D341Med (cell line): ENCODE results near the gene LAP3.
"Not testable (repeated sequence)": the region's sequence is repeated elsewhere in the genome, so short reads cannot be mapped to it uniquely, and the experiment has no call there.

ENCODE experiments used
- DNase-seq: peaks from one replicate; pipeline ENCODE4 v3.0.0; 2012; ENCODE audit warnings: low spot score

LAP3 gene

DNA sequence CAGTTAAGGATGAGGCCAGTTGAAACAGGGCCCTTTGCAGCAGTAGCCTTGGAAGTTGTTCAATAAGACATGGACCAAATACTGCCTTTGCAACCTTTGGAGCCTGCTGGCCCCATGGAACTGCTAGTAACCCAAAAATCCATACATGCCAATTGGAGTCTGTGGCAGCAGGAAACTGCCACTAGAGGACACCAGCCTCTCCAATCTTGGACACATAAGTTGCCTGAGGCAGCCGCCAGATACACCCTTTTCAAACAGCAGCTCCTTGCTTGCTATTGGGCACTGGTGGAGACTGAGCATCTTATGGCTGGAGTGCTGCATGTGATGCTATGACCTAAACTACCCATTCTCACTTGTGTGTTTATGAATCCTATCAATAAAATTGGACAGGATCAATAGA lies 14.8 kb upstream of the LAP3 start:
- DNase-seq, result peak; percentile 41

DNA sequence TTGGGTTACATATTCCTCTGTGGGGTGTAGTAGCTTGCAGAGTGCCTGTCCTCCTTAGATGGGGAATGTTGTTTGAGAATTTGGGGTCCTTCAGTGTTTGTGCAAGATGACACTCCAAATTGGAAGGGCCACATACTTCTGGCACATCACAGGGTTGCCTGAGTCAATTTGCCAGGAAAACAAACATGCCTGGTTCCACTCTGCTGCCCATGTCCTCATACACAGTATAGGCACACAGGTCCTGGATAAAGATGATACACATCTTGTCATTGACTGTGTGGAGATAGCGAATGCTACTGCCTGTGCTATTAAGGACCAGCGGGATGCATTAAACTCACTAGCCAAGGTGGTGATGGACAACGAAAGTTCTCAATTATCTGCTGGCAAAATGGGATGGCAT lies 11.2 kb upstream of the LAP3 start:
- DNase-seq, result no peak

DNA sequence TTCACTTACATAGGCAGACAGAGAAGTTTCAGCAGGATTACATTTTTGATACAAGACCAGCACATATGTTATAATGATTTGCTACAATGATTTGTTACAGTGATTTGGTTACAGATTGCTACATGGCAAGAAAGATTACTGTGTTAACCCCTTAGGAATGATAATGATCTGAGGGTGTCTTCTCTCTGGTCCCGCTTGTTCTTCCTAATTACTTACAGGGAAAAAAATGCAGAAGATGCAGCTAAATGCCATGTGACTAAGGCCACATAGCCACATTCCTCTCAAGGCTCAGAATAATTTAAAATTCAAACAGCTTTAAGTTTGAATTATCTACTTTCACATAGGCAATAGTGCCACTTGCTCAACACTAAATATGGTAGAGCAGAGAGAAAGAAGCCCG lies 9.7 kb upstream of the LAP3 start:
- no peak for DNase-seq

DNA sequence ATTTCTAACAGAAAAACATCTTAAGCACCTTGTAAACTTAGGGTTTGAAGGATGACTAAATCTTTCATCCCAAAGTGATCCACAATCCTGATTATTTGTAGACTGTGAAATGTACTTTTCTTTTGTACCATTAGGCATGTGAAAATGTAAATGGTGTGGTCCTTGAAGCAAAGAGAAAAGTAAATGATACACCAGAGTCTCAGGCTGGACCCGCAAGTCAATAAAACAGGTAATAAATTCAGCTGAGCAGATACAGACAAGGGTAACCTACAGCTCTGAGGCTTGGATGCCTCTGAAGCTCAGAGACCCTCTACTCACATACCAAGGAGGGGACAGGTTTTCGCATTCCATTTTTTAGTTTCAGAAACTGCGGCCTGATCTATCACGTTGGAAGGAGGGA lies 2.8 kb upstream of the LAP3 start:
- DNase-seq, result no peak

DNA sequence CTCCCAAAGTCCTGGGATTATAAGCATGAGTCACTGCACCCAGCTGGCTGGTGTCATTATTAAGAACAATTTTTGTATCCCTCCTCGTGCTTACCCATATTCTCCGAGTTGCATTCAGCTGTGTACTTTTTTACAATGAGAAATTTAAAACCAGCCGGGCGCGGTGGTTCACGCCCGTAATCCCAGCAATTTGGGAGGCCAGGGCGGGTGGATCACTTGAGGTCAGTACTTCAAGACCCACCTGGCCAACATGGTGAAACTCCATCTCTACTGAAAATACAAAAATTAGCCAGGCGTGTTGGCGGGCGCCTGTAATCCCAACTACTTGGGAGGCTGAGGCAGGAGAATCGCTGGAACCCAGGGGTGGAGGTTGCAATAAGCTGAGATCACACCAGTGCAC lies 1.8 kb upstream of the LAP3 start:
- not testable (repeated sequence) for DNase-seq

DNA sequence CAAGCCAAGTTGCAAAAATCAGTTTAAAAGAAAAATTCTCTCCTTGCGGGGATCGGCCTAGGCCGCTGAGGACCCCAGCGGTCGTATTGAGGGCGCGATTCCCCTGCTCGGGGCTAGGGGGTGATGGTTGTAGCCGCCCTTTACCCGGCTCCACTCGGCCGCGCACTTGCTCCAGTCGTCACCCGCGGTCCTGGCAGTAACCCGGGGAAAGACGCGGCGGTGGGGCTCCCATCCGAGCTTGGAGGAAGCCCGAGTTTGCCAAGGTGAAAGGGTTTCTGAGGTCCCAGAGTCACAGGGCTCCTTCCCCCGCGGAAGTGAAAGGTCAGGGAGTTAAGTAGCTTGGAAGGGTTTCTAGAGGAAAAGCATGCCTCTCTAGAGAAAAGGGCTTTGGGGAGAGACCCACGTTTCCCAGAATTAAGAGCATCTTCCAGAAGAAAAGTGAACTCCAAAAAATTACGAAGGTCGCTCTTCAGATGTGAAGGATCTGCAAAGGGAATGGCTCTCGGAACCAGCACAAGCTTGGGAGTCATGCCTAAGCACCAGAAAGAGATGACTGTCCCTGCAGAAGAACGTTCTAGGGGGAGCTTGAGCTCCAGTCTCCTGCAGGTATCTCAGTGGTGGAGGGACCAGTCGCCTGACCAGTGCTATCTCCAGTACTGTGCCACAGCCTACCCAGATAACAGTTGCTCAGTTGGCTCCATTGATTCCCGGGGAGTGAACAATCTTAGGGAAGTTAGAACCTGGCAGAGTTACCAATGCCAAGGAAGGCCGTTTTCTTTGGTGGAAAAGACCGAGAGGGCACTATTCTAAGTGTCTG lies 875 bp downstream of the LAP3 start:
- DNase-seq, result peak; percentile 65

DNA sequence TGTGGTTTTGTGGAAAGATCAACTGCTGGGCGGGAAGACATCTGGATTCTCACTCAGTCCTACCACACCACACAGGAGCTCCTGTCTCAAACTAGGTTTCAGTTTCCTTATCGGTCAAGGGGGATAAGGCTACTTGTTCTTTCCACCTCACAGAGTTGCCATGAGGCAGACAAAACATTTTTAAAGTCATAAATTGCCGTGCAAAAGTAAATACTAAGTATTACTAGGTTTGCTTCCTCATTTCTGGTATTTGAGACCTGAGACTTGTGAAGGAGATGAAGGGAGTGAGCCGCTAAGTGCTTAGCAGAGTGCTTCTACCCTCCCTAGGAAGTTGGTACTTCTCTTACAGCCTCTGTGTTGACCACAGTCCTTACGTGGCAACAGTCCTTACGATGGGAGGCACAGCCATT lies 1.5 kb downstream of the LAP3 start:
- DNase-seq, result no peak

DNA sequence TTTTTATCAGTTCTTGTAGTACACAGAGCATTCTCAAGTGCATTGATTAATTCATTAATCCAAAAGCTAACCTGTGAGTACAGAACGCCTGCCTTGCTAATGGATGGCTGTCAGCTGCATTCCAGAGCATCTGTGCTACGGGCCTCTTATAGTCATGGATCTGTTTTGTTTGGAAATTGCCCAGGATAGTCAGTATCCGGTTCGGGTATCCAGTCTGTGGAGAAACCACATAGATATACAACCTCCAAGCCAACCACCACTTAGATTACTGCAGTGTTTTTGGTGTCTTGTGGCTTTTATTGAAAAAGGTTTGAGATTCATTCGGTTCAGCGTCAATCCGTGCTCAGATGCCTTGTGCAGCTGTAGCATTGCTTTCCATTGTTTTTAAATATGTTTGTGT lies 4.0 kb downstream of the LAP3 start:
- DNase-seq, result no peak

DNA sequence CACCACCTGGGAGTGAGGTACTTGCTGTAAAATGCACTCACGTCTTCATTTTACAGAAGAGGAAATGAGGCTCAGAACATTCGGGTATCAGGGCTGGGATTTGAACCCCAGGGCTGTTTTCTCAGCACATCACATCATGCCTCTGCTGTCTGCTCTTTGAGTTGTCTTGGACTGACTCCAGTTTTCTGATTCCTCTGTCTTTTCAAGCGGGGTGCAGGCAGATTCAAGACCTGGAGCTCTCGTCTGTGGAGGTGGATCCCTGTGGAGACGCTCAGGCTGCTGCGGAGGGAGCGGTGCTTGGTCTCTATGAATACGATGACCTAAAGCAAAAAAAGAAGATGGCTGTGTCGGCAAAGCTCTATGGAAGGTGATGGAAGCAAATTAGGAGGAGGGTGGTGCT lies 6.3 kb downstream of the LAP3 start:
- DNase-seq, result no peak

DNA sequence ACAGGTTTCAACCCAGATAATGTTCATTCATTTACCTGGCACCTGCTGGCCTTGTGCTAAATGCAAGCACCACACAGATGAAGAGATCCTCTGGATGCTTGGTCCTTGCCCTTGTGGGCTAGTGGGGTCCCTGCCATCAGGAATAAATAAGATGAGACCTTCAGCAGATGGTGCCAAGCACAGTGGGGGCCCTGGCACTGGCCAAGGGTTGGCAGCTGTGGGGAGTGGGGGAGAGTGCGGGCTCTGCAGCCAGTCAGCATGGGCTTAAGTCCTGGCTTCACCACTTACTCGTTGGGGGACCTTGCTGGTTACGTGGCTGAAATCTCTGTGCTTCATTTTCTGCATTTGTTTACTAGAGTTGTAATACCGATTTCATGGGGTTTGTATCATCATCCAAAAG lies 6.9 kb downstream of the LAP3 start:
- no peak for DNase-seq

DNA sequence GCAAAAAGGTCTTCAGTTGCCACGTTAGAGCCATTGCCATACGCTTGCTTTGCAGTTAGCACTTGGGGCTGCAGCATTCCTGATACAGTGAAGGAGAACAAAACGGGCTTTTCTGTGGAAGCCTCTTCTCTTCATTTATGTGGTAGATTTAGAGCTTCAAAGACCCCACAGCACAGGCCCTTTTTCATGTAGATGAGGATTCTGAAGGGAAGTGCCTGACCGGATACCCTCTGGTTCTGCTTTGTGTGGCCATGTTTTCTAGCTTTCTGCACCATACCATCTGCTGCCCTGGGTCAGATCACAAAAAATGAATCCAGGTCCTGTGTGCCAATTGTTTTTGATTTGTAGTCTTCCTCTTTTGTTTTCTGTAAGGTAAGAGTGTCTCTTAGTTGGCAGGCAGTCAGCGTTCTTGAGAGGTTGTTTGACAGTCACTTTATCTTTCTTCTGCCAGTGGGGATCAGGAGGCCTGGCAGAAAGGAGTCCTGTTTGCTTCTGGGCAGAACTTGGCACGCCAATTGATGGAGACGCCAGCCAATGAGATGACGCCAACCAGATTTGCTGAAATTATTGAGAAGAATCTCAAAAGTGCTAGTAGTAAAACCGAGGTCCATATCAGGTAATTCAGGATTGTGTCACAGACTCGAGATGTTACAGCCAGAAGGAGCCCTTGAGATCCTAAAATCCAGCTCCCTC lies 7.7 kb downstream of the LAP3 start:
- no peak for DNase-seq

DNA sequence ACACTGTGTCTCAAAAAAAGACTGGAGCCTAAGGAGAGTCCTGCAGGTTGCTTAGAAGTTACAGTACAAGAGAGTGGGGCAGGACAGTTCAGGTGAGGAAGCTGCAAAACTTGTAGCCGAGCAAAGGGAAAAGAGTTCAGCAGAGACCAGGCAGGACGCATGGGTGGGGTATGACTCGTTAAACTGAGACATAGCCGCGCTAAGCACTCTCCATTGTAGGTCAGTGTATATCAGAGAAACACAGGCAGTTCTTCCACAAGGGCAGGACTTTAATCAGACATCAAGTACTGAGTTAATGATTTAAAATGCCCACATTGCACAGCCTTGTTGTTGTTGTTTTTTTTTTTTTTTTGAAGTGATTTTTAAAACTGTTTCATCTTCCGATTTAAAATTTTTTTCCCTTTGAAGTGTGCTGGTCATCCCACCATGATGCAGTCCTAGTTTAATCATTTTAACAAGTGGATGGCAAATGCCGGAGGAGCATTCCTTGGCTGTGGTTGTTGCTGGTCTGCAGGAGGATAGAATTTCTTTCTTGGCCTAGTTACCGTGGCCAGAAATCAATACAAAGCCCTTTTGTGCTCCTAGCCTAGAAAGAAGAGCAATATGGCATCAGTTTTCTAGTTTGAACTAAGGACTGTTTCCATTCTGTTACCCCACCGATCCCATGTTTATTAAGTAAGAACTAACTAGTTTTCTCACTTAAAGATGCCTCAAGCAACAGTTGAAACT lies 10.3 kb downstream of the LAP3 start:
- DNase-seq, result no peak

DNA sequence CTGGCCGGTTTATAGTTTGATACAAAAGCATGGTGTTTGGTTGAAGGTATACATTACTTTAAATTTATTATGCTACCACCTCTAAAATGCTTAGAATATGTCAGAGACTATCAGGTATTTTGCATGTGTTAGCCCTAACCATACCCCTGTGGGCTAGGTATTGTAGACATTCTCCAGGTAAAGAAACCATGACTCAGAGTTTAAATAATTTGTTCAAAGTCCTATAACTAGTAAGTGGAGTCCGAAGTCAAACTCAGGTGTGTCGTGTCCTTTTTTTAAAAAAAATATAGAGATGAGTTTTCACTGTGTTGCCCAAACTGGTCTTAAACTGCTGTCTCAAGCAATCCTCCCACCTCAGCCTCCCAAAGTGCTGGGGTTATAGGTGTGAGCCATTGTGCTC lies 12.4 kb downstream of the LAP3 start:
- DNase-seq, result no peak

DNA sequence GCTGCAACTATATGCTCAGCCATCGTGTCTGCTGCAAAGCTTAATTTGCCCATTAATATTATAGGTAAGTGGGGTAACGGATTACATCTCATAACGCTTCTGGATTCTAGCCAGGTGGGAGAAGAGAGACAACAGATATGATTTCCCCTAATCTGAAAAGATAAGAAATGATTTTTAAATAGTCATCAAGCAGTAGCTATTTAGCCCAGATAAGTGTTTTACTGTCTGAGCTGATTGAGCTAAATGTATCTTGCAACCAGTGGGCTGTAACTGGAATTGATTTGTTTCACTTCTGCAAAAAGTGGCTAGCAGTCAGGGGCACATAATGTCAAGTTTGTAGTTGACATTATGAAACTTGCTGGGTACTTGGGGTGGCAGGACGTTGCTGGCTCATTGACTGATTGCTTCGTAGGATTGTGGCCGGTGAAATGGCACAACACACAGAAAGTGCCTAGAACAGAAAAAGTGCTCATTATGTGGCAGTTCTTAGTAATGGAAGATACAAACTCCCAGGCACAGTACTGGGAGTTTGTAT lies 18.5 kb downstream of the LAP3 start:
- no peak for DNase-seq

DNA sequence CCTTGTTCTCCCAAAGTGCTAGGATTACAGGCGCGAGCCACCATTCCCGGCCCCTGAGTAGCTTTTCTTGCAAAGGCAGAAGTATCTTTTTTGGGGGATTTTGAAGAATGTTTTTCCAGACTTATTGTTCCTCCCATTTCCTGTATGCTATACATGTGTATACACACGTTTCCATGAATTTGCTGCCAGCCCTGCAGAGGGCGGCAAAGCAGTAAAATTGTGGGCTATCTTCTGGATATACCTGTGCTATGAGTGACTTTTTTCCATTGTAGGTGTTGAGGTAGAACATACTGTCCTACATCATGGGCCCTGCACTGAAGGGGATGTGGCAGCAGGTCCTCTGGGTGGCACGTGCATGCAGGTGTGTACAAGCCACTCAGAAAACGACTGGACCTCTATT lies 20.5 kb downstream of the LAP3 start:
- DNase-seq, result peak; percentile 58

DNA sequence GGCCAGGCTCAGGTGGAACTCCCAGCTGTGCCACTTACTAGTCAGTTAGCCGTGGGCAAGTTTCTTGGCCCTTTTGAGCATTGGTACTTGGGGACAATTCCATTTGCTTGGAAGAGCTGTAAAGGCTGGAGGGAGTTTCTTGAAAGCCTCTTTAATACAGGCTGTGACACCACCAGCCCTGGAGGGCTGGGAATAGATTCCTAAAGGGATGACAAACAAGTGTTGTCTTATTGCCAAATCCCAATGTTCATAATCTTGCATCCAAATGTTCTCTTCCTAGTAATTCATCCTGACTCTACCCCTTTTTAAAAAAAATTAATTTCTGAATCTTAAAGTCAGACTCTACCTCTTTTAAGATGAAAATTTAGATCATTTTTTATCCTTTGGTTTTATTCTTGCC lies 22.8 kb downstream of the LAP3 start:
- DNase-seq, result no peak

DNA sequence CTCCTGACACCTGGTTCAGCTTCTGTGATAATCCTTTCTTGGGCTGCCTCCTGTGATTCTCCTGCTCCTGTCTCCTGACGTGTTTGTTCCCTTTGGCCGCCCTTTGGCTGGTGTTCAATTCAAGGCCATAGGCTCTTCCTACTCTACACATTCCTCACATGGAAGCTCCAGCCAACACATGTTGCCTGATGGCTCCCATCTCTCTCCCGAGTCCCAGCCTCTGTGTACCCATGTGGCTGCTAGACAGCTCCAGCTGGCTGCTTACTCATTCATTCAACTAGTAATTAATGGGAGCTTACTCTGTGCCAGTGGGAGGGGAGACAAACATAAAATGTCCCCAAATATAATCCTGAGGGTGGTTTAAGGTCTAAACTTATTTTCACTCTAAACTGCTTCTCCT lies 28.2 kb downstream of the LAP3 start:
- no peak for DNase-seq

DNA sequence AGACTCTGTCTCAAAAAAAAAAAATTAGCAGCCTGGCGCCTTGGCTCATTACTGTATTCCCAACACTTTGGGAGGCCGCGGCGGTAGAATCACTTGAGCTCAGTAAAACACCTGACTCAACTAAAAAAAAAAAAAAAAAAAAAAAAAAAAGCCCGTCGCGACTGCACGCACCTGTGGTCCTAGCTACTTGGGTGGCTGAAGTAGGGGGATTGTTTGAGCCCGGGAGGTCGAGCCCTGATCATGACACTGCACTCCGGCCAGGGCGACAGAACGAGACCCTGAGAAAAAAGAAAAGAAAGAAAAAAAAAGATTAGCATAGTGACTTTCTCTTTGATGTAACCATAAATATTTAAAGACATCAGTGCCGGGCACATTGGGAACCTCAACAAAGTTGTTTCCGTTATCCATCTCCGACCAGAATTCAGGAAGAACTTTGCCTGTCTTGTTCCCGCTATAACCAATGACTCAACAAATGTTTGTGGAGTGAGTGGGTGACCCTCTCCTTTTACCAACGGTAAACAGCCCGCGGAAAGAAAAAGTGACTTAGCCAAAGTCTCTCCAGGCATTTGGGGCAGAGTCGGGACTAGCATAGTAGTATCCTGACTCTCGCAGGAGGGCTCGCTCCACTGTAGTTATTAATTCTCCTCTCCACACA lies 36.9 kb downstream of the LAP3 start:
- no peak for DNase-seq

DNA sequence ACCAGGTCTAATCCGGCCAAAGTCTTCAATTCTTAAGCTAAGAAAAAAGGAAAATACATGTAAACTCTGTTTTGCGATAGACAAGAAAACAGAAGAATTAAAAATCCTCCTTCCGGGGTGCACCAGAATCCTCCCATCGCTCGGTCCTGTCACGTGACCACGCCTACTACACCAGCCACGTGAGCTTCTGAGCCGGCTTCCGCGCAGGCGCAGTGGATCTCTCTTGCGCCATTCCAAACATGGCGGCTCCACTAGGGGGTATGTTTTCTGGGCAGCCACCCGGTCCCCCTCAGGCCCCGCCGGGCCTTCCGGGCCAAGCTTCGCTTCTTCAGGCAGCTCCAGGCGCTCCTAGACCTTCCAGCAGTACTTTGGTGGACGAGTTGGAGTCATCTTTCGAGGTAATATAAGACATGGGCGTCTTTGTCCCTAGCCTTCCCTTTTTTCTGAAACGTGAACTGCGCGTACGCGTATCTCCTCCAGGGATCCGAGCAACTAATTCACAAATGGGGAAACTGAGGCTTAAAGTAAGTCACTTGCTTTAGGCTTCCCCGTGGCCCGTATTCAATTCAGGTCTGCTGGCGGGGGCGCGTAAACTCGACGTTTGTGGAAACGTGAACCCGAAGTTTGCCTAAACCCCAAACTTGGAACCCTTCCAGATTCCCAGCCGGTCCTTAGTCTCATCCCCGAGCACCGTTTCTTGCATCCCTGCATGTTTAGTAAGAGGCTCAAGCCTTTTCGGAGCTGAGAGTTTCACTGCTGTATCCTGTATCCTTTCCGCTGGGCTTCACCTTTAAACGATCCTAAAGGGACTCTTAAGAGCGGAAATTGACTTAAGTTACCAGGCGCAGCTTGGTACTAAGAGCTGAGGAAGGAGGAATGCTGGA lies 37.7 kb downstream of the LAP3 start, which contains the start of gene MED28:
MED28 (plus strand) TSS at position 226 of the 884 bp plus-strand sequence; CDS start at position 240, 14 bp downstream.
- DNase-seq, result peak; percentile 98

DNA sequence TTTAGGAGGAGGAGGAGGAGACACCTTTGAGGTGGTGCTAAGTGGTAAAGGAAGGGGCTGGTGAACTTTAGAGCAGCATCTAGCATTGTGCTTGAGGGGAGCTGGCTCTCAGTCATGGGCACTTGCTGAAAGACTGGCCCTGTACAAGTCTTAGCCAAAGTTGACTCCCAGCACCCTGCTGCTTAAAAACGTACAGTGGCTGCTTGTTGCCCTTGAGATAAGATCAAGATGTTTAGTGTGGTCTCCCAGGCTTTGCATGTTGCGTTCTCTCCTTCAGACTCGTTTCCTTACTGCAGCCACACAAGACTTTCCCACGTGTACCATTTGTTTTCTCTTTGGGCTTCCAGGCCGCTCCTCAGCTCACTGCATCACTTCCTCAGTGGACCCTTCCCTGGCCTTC lies 39.3 kb downstream of the LAP3 start:
- no peak for DNase-seq

DNA sequence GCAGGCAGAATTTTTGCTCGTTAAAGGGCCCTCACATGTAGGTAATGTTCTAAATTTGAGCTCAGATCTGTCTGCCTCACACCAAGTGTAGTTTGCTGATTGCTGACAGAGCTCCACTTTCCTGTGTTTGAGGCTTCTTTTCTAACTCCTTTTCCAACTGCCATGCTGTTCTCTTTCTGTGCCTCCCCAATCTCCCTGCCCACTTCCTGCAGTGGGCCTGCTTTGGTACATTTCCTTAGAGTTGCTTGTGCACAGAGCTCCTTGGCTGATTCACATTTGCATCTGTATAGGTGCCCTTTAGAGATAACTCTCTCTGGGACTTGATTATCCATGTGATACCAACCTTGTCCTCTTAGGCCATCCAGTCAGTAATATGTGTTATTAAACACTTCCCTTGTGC lies 41.9 kb downstream of the LAP3 start:
- no peak for DNase-seq
